ENCODE results near the gene SYNPO.

SYNPO gene

GRCh38 chr5:150607991-150608390 lies 32.5 kb upstream of the SYNPO start:
- DNase-seq = no peak

- no peak for DNase-seq
These were observed 31.5 kb upstream of the SYNPO start for GRCh38 chr5:150608991-150609390.

GRCh38 chr5:150609843-150610584 lies 30.4 kb upstream of the SYNPO start:
- no peak for DNase-seq

DNA sequence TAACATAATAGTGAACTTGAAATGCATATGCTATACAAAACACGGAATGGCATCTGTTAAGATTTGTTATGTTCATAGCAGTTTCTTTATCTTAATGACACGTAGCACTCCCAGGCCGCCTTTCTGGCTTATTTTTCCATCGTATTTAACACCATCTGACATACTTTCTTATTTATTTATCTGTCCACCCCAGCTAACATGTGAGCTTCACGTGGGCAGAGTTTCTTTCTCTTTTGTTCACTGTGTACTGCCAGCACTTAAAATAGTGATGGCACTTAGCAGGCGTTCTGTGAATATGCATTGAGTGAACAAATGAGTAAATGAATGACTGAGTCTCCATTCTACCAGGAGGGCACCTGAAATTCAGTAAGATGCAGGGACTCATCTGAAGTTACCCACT lies 29.4 kb upstream of the SYNPO start:
- no peak for DNase-seq

DNA sequence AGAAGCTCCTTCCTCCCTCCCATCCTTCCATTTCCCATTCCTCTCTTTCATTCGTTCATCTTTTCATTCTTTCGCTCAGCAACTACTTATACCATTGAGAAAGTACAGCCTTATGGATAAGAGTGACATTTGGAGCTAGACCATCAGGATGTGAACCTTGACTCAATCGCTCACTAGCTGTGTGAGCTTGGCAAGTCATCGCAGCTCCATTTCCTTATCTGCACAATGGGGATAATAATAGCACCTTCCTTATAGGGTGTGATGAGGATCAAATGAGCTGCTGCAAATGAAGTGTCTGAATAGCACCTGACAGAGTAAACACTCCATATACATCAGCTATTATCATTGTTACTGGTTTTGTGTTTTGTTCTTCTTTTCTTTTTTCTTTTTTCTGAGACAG lies 28.1 kb upstream of the SYNPO start:
- DNase-seq = peak; percentile 41

GRCh38 chr5:150612905-150613670 lies 27.4 kb upstream of the SYNPO start:
- DNase-seq = no peak

GRCh38 chr5:150613991-150614660 lies 26.3 kb upstream of the SYNPO start:
- no peak for DNase-seq

DNA sequence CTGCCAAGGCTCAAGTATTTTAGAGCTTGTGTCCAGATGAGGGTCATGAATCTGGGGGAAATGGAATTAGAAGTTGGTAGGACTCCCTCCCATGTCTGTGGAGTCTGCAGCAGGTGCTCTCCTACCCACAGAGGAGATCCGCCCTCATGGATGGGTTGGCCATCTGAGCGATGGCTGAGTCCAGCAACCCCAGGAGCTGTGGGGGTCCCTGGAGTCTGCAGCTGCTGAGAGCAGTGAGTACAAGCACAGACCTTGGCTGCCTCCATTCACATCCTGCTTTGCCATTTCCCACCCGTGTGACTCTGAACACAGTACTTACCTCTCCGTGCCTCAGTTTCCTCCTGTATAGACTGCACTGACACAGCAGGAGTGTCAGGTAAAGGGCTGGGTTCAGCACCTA lies 25.8 kb upstream of the SYNPO start:
- no peak for DNase-seq

DNA sequence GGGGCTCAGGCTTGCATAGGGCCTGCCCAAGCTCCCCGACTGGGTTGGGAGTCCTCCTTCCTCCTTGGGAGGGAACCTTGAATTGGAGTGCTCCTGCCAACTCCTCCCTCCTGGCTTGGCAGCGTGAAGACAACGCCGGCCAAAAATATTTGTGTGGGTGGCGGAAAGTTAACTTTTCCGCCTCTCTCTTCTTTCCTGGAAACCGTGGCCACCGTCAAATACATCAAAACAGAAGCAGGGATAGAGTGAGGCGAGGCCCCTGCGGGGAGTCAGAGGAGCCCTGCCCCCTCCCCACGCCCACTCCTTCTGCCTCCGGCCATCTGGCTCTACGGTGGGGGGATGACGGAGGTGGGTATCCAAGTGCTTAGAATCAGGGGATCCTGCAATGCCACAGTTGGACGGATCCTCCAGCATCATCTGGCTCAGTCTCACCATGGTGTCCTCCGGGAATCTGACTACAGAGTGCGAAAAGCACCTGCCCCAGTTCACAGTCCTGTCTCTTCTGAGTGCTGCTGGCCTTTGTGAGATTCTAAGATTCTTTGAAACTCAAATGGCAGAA lies 25.2 kb upstream of the SYNPO start:
- DNase-seq = no peak

GRCh38 chr5:150616024-150616470 lies 24.4 kb upstream of the SYNPO start:
- peak; percentile 29 for DNase-seq

DNA sequence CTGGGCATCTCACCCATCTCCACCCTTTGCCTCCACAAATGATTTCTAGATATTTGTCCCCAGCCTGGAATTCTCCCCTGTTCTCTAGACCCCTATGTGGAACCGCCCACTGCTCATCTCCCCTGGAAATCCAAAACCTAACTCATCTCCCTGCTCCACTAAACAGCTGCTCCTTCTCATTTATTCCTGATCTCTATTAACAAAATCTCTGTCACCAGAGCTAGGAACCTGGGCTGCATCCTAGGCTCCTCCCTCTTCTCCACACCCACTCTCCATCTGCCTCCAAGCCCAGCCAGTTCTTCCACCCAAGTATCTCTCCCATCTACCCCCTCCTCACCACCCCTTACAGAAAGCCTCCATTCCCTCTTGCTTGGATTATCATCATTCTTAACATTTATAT lies 24.0 kb upstream of the SYNPO start:
- DNase-seq = no peak

DNA sequence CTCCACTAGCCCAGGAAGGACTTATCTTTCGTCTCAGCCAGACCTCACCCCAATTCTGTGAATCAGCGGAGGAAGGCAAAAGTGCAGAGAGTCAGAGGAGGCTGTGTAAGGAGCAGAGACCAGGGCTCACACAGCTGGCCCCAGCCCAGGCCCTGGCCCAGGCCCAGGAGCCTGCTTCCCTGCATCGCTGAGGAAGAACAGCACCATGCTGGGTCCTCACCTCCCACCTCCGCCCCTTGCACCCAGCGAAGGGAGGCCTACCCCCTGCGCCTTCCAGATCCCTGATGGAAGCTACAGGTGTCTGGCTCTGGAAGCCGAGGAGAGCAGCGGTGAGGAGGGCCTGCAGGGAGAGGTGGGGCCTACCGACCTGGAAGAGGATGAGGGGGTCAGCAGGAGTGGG lies 22.3 kb upstream of the SYNPO start:
- DNase-seq = no peak

GRCh38 chr5:150618588-150619281 lies 21.7 kb upstream of the SYNPO start:
- DNase-seq = no peak

- DNase-seq = no peak
These were observed 20.9 kb upstream of the SYNPO start for GRCh38 chr5:150619359-150620230.

DNA sequence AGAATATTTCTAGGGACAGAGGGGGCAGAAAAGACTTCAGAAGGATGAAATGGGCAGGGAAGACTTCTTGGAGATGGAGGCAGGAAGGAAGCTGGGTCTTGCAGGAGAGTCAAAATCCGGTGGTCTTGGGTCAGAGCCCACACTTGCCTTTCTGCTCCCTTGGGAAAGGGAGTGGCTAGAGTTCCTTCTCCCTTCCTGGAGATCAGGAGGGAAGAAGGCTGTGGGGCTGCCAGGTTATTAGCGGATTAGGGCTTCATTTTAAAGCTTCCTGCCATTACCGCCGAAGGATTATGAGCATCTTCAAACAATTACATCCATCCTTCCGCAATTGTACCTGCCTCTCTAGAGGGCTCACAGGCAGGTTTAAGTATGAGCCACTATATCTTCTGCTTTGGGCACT lies 19.2 kb upstream of the SYNPO start:
- DNase-seq = no peak

GRCh38 chr5:150622157-150622556 lies 18.3 kb upstream of the SYNPO start:
- DNase-seq = no peak

DNA sequence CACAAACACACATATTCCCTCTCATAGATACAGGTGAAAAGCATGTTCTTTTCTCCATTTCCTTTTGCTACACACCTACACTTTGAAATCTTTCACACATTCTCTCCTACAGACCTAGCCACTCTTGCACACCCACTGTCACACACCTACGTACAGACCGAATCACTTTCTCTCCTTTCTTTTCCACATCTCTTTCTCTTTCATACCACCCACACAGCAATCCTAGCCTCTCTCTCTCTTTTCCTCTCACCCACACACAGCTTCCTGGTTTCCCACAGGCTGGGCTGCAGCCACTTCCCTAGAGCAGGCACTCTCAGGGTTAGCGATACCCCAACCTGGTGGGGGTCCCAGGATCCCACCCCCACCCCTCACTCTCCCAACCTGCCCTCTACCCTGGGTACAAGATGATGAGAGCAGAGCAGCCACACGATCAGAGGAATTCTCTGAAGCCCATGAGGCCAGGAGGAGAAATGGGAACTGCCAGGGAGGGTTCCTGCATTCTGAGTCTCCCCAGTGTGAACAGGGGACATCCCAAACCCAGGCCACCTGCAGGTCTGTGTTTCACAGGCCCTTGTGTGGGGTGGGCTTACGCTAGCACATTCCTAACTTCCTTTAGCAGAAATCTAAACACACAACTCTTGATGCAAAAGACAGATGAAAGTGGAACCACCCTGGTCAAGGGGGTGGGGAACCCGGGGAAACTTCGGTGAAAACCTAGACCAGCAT lies 17.1 kb upstream of the SYNPO start:
- DNase-seq = no peak

GRCh38 chr5:150623878-150624216 lies 16.6 kb upstream of the SYNPO start:
- DNase-seq = no peak

GRCh38 chr5:150624334-150625163 lies 15.9 kb upstream of the SYNPO start:
- DNase-seq = peak; percentile 16

GRCh38 chr5:150625164-150625535 lies 15.3 kb upstream of the SYNPO start:
- no peak for DNase-seq

Measured in NCI-H146 (cell line).